GM12878 (cell line): ENCODE data around the gene SETBP1. TPM values are rescaled to one million over a fixed set of nuclear protein-coding genes. Genes with fewer than 3 reads are reported as not detected.

Experiments
- ATAC-seq: fragments of 200-7000 bp; cut with Tn5 transposase; 3 replicates; pipeline ENCODE4 v1.9.1; 2020; ENCODE audit warnings: mild to moderate bottlenecking, moderate library complexity
- BruUV-seq: library from RNA; stranded (reverse); fragments of 400-500 nt; replicated peaks from 2 replicates; lab custom pipeline; 2021; lab: Mats Ljungman, UMichigan
- CTCF ChIA-PET: fragments of 300-600 bp; sonication (Branson Sonifier 250); formaldehyde crosslinking; extraction: SDS; loops from one replicate; lab custom pipeline; 2021; ENCODE audit warnings: inconsistent platforms; lab: Yijun Ruan, JAX
- POLR2A ChIA-PET: fragments of 350-600 bp; formaldehyde crosslinking; extraction: SDS; loops from one replicate; lab custom pipeline; 2021; ENCODE audit warnings: inconsistent platforms; lab: Charles Lee
- RAD21 ChIA-PET: fragments of 300-600 bp; sonication (Branson Sonifier 250); formaldehyde crosslinking; loops from one replicate; lab custom pipeline; 2023; ENCODE audit warnings: antibody characterized with exemption; ENCODE audit not compliant: unreplicated experiment; lab: Charles Lee
- SMC1A ChIA-PET: fragments of 300-600 bp; sonication (Branson Sonifier 250); formaldehyde crosslinking; loops from one replicate; lab custom pipeline; 2023; ENCODE audit not compliant: unreplicated experiment, uncharacterized antibody; lab: Charles Lee
- DNase-seq: peaks from one replicate; pipeline ENCODE4 v3.0.0-alpha.2; 2011; ENCODE audit warnings: low read depth, low spot score
- FAIRE-seq: peaks from 3 replicates; lab custom pipeline; 2011; peaks lifted over from hg19 to GRCh38; lab: Jason Lieb, UNC
- H2AFZ ChIP-seq: 2 replicates; pipeline ENCODE4 v1.6.0; 2011; ENCODE audit warnings: low read depth, low read length, control low read depth; ENCODE audit not compliant: control insufficient read depth
- H3K27ac ChIP-seq: 2 replicates; pipeline ENCODE4 v1.5.1; 2011; ENCODE audit warnings: control low read depth; ENCODE audit not compliant: control insufficient read depth, insufficient read depth
- H3K27me3 ChIP-seq, 2 experiments: replicated peaks in 1 of 2; 2 replicates each; pipeline versions ENCODE4 v1.6.0 to v1.6.1; 2011; ENCODE audit warnings: low read length in 1 of 2; ENCODE audit not compliant: control insufficient read depth in 2 of 2, insufficient read depth in 2 of 2
- H3K36me3 ChIP-seq, 2 experiments: 2 replicates each; pipeline ENCODE4 v1.5.1; 2011; ENCODE audit warnings: low read length in 1 of 2; ENCODE audit not compliant: control insufficient read depth in 2 of 2, insufficient read depth in 2 of 2
- H3K4me1 ChIP-seq: 2 replicates; pipeline ENCODE4 v1.6.1; 2011; ENCODE audit warnings: mild to moderate bottlenecking, low read length, moderate library complexity, mixed read lengths; ENCODE audit not compliant: control insufficient read depth, insufficient read depth
- H3K4me2 ChIP-seq: 2 replicates; pipeline ENCODE4 v1.6.0; 2011; ENCODE audit warnings: control low read depth; ENCODE audit not compliant: control insufficient read depth, insufficient read depth
- H3K4me3 ChIP-seq: fragments of 200-600 bp; sonication (generic); 2 replicates; pipeline ENCODE4 v1.5.1; 2016
- H3K79me2 ChIP-seq: 2 replicates; pipeline ENCODE4 v1.6.0; 2011; ENCODE audit warnings: low read length; ENCODE audit not compliant: control insufficient read depth, insufficient read depth
- H3K9ac ChIP-seq: 2 replicates; pipeline ENCODE4 v1.8.0; 2011; ENCODE audit warnings: low read length, control low read depth, mixed read lengths; ENCODE audit not compliant: control insufficient read depth, insufficient read depth
- H3K9me3 ChIP-seq: replicated peaks from 3 replicates; pipeline ENCODE4 v1.5.1; 2011; ENCODE audit warnings: mild to moderate bottlenecking, low read length; ENCODE audit not compliant: control insufficient read depth, insufficient read depth
- H4K20me1 ChIP-seq: 2 replicates; pipeline ENCODE4 v1.6.0; 2011; ENCODE audit not compliant: control insufficient read depth, insufficient read depth
- ASH2L ChIP-seq: fragments of 300-600, 200-600 bp; sonication (generic); IDR thresholded peaks from 2 replicates; pipeline ENCODE4 v1.6.1; 2017; ENCODE audit warnings: low read depth, mild to moderate bottlenecking, borderline replicate concordance
- CEBPB ChIP-seq, 2 experiments: fragments of 150-350 bp in 1 of 2; IDR thresholded peaks; 2 replicates each; pipeline ENCODE4 v1.6.1; 2012 to 2014; ENCODE audit warnings: low read depth in 2 of 2, low read length in 2 of 2, borderline replicate concordance in 1 of 2, inconsistent platforms in 1 of 2
- CHD2 ChIP-seq: IDR thresholded peaks from 2 replicates; pipeline ENCODE4 v1.6.1; 2011; ENCODE audit warnings: low read depth, low read length, improper control_type of control experiment, borderline replicate concordance
- ETV6 ChIP-seq, 2 experiments: fragments of 450-650 bp in 1 of 2; IDR thresholded peaks in 1 of 2; conservative IDR thresholded peaks in 1 of 2; 2 replicates each; pipeline ENCODE4 v1.6.1; 2014; ENCODE audit warnings: antibody characterized with exemption in 1 of 2, borderline replicate concordance in 1 of 2, low read depth in 1 of 2, mild to moderate bottlenecking in 1 of 2, moderate library complexity in 1 of 2
- FOXM1 ChIP-seq: IDR thresholded peaks from 2 replicates; pipeline ENCODE4 v1.6.1; 2012; ENCODE audit warnings: low read depth, mild to moderate bottlenecking, inconsistent platforms, low read length, moderate library complexity
- GATAD2B ChIP-seq: fragments of 450-650 bp; conservative IDR thresholded peaks from 2 replicates; pipeline ENCODE4 v1.6.1; 2017; ENCODE audit warnings: low read depth, mild to moderate bottlenecking, moderate library complexity
- HCFC1 ChIP-seq: fragments of 150-350 bp; IDR thresholded peaks from 2 replicates; pipeline ENCODE4 v1.6.1; 2014; ENCODE audit warnings: low read length
- JUND ChIP-seq: IDR thresholded peaks from 2 replicates; pipeline ENCODE4 v1.6.1; 2012; ENCODE audit warnings: low read depth, mild to moderate bottlenecking, low read length, improper control_type of control experiment, moderate library complexity
- MEF2A ChIP-seq: IDR thresholded peaks from 2 replicates; pipeline ENCODE4 v1.6.1; 2011; ENCODE audit warnings: low read depth, mild to moderate bottlenecking, low read length, moderate library complexity; ENCODE audit not compliant: insufficient read depth
- MTA3 ChIP-seq: IDR thresholded peaks from 2 replicates; pipeline ENCODE4 v1.6.1; 2012; ENCODE audit warnings: low read length, inconsistent platforms, borderline replicate concordance
- NR2C1 ChIP-seq: fragments of 450-650 bp; IDR thresholded peaks from 2 replicates; pipeline ENCODE4 v1.6.1; 2017; ENCODE audit warnings: antibody characterized with exemption, mild to moderate bottlenecking, moderate library complexity
- POLR2AphosphoS5 ChIP-seq: IDR thresholded peaks from 2 replicates; pipeline ENCODE4 v1.6.1; 2011; ENCODE audit warnings: mild to moderate bottlenecking, low read length, inconsistent platforms
- RELB ChIP-seq: fragments of 450-650 bp; IDR thresholded peaks from 2 replicates; pipeline ENCODE4 v1.6.1; 2017; ENCODE audit warnings: low read depth, mild to moderate bottlenecking, moderate library complexity
- SKIL ChIP-seq: fragments of 450-650 bp; IDR thresholded peaks from 2 replicates; pipeline ENCODE4 v1.6.1; 2017; ENCODE audit warnings: mild to moderate bottlenecking, low read depth, inconsistent platforms; ENCODE audit not compliant: poor library complexity, severe bottlenecking
- TCF12 ChIP-seq: IDR thresholded peaks from 2 replicates; pipeline ENCODE4 v1.6.1; 2011; ENCODE audit warnings: low read depth, mild to moderate bottlenecking, low read length
- YBX1 ChIP-seq: fragments of 450-650 bp; IDR thresholded peaks from 2 replicates; pipeline ENCODE4 v1.6.1; 2016; ENCODE audit warnings: antibody characterized with exemption
- YY1 ChIP-seq: IDR thresholded peaks from 2 replicates; pipeline ENCODE4 v1.6.1; 2011; ENCODE audit warnings: low read depth, mild to moderate bottlenecking, low read length
- ZNF217 ChIP-seq: fragments of 450-650 bp; IDR thresholded peaks from 2 replicates; pipeline ENCODE4 v1.6.1; 2017; ENCODE audit warnings: antibody characterized with exemption, mild to moderate bottlenecking
- ZNF274 ChIP-seq: IDR thresholded peaks from one replicate; pipeline ENCODE4 v1.8.0; 2011; ENCODE audit not compliant: insufficient read length, insufficient read depth
- WGBS: methylation state at CpG from one replicate; pipeline ENCODE4 v1.1.6; 2016; ENCODE audit warnings: low lambda C conversion rate; ENCODE audit not compliant: insufficient replicate concordance, insufficient coverage; ENCODE audit errors: missing lambda C conversion rate; 5-methylcytosine and 5-hydroxymethylcytosine counted together
- in situ Hi-C: fragments of 300-500 bp; cut with MboI; formaldehyde crosslinking; loops from 9 replicates; pipeline ENCODE4 v1.14.3; 2018; ENCODE audit warnings: mixed read lengths
- intact Hi-C: fragments of 100-400 bp; cut with micrococcal nuclease; formaldehyde crosslinking; loops from one replicate; pipeline ENCODE4 v1.14.2; 2022; ENCODE audit not compliant: unreplicated experiment
- polyA plus RNA-seq, 11 experiments: library from polyadenylated mRNA; depleted of rRNA in 4 of 11; unstranded in 6 of 11; stranded (reverse) in 5 of 11; fragments of >200 nt; fragmentation: Nextera tagmentation in 4 of 11; fragmentation: Illumina TruSeq in 1 of 11; extraction: Ambion mirVana in 4 of 11; extraction: Trizol in 1 of 11; gene quantifications; 1 replicate in 1 of 11; 2 replicates in 10 of 11; pipeline versions ENCODE4 v1.2.1 to v1.2.3, GENCODE V29; 2011 to 2016; ENCODE audit warnings: inconsistent platforms in 2 of 11, missing spikeins in 2 of 11, low read depth in 1 of 11
- total RNA-seq, 4 experiments: library from RNA; depleted of rRNA in 3 of 4; stranded (reverse); fragments of >200 nt in 3 of 4; fragmentation: Illumina TruSeq in 1 of 4; extraction: Trizol in 1 of 4; gene quantifications; 2 replicates each; pipeline versions ENCODE4 v1.2.1 to v1.2.3, GENCODE V29; 2013 to 2021

SETBP1 gene
- total and polyA plus RNA-seq, 10 of the 15 experiments (the other 5 are each of a cell fraction or from before 2014, with no cell fraction given) = 0.99 to 29.7 (median 8.3) TPM

- peak; percentile 80 for TF ChIP-seq GATAD2B
Measured at GRCh38 chr18:45103319-45104048, 422.8 kb downstream of the SETBP1 start (continued).

GRCh38 chr18:45104049-45104395 is 423.3 kb downstream of the SETBP1 start:
- WGBS = 7% methylated on average over 1 of the region's 1 CpG
- peak overlapping the region; percentile 15; the same call in 1 of the 2 replicates for H3K9ac ChIP-seq
- no peaks in the 10 kb centered on the region for H3K36me3 ChIP-seq
- H4K20me1 ChIP-seq = no peaks in the 10 kb centered on the region
- H2AFZ ChIP-seq = peak overlapping the region; percentile 68
- no peak for FAIRE-seq
- H3K4me2 ChIP-seq = peak overlapping the region; percentile 92
- RAD21 ChIA-PET = interaction anchor here (0.8 to 6.3 kb wide), 13 partner anchors 13 to 424 kb away, joined by 3 to 37 read pairs (median 4); partner anchors contain the start of gene SETBP1
- CTCF ChIA-PET = interaction anchor here (0.7 to 2.4 kb wide), 7 partner anchors 78 to 422 kb away, joined by 3 to 7 read pairs (median 3); no protein-coding TSS in a partner anchor
- in situ Hi-C loops = no loop called here
- H3K9me3 ChIP-seq = peaks cover 1% of the 10 kb centered on the region; the same call in 2 of the 3 replicates
- no peaks in the 10 kb centered on the region for H3K27me3 ChIP-seq
- no peaks in the 10 kb centered on the region for H3K79me2 ChIP-seq
- peak overlapping the region; percentile 42; the same call in 1 of the 2 replicates for H3K4me3 ChIP-seq
- no TSS peak for BruUV-seq
- SMC1A ChIA-PET = interaction anchor here (0.7 to 6.9 kb wide), 23 partner anchors 10 to 381 kb away, joined by 3 to 46 read pairs (median 4); no protein-coding TSS in a partner anchor
- peaks cover 52% of the 10 kb centered on the region for H3K4me1 ChIP-seq
- DNase-seq = no peak
- ATAC-seq = peak; percentile 35
- POLR2A ChIA-PET = interaction anchor here (0.8 to 1.5 kb wide), 2 partner anchors 93 to 144 kb away, joined by 3 to 8 read pairs; no protein-coding TSS in a partner anchor
- intact Hi-C loops = loop anchor here (2.0 kb wide), 1 partner anchor 425 kb away; no protein-coding TSS in a partner anchor
- peak overlapping the region; percentile 92 for H3K27ac ChIP-seq
- no peak for TF ChIP-seq FOXM1
- no peak for TF ChIP-seq CEBPB (IDR thresholded peaks at IDR 0.05; ENCODE audit: borderline replicate concordance in 1 of 2, low read depth in 2 of 2, low read length in 2 of 2)
- no peak for TF ChIP-seq TCF12
- no peak for TF ChIP-seq HCFC1
- no peak for TF ChIP-seq YY1
- no peak for TF ChIP-seq CHD2
- TF ChIP-seq YBX1 = no peak
- no peak for TF ChIP-seq GATAD2B
- TF ChIP-seq MTA3 = no peak
- no peak for TF ChIP-seq NR2C1
- no peak for TF ChIP-seq POLR2AphosphoS5
- no peak for TF ChIP-seq ASH2L
- no peak for TF ChIP-seq JUND
- TF ChIP-seq ETV6 (conservative IDR thresholded peaks at IDR 0.05 in 1 of 2, IDR thresholded peaks at IDR 0.05 in 1 of 2; ENCODE audit: borderline replicate concordance in 1 of 2, low read depth in 1 of 2) = no peak
- TF ChIP-seq ZNF274 = no peak
- TF ChIP-seq ZNF217 = no peak
- TF ChIP-seq RELB = no peak
- no peak for TF ChIP-seq SKIL
- TF ChIP-seq MEF2A = no peak
